T-cell (primary cell): ENCODE data around the gene KRTAP17-1. TPM values are rescaled to one million over a fixed set of nuclear protein-coding genes. Genes with fewer than 3 reads are reported as not detected.
A peak's percentile ranks its signal among the peaks of the same experiment; 100 is the strongest.

Experiments used
- ATAC-seq, 4 experiments: fragments of 200-7000 bp in 3 of 4; fragments of 150-1000 bp in 1 of 4; cut with Tn5 transposase; replicated peaks in 1 of 4; 1 replicate in 3 of 4; 2 replicates in 1 of 4; pipeline ENCODE4 v1.10.0; 2021; ENCODE audit warnings: moderate library complexity in 3 of 4, mild to moderate bottlenecking in 2 of 4, moderate number of reproducible peaks in 1 of 4
- CTCF ChIA-PET, 2 donors: fragments of 300-600 bp; sonication (Branson Sonifier 250); formaldehyde crosslinking; loops; one replicate each; lab custom pipeline; 2022; ENCODE audit warnings: antibody characterized with exemption in 2 of 2; lab: Charles Lee
- POLR2A ChIA-PET, 2 donors: fragments of 300-600 bp; sonication (Branson Sonifier 250); formaldehyde crosslinking; loops; one replicate each; lab custom pipeline; 2022; ENCODE audit warnings: antibody characterized with exemption in 2 of 2; lab: Charles Lee
- DNase-seq, 35 experiments: peaks; one replicate each; pipeline versions ENCODE4 v3.0.0 to v3.0.0-alpha.2; 2013 to 2023
- H3K27ac ChIP-seq: one replicate; pipeline ENCODE4 v1.5.1; 2013; ENCODE audit warnings: low read length
- H3K27me3 ChIP-seq, 2 experiments: replicated peaks in 1 of 2; 1 replicate in 1 of 2; 2 replicates in 1 of 2; pipeline versions ENCODE4 v1.6.1 to v1.7.0; 2013; ENCODE audit warnings: low read length in 1 of 2, mixed read lengths in 1 of 2; ENCODE audit not compliant: control insufficient read depth in 2 of 2, insufficient read depth in 2 of 2; ENCODE audit errors: extremely low read depth in 1 of 2
- H3K36me3 ChIP-seq, 2 donors: 1 replicate in 1 of 2; 2 replicates in 1 of 2; pipeline versions ENCODE4 v1.6.1 to v1.7.0; 2013; ENCODE audit warnings: low read length in 1 of 2; ENCODE audit not compliant: control insufficient read depth in 2 of 2, insufficient read depth in 1 of 2; ENCODE audit errors: extremely low read depth in 1 of 2
- H3K4me1 ChIP-seq, 2 experiments: 1 replicate in 1 of 2; 2 replicates in 1 of 2; pipeline versions ENCODE4 v1.6.1 to v1.7.0; 2013; ENCODE audit warnings: low read length in 2 of 2, mixed read lengths in 1 of 2; ENCODE audit not compliant: insufficient read depth in 2 of 2, control insufficient read depth in 1 of 2; ENCODE audit errors: extremely low read depth in 1 of 2
- H3K4me3 ChIP-seq, 2 donors: 1 replicate in 1 of 2; 2 replicates in 1 of 2; pipeline versions ENCODE4 v1.5.1 to v1.7.0; 2013; ENCODE audit warnings: mild to moderate bottlenecking in 2 of 2, low read length in 1 of 2, moderate library complexity in 1 of 2; ENCODE audit not compliant: control insufficient read depth in 1 of 2; ENCODE audit errors: extremely low read depth in 1 of 2
- H3K9me3 ChIP-seq: 2 replicates; pipeline ENCODE4 v1.7.0; 2013
- H3K27ac Mint-ChIP-seq, 2 donors: one replicate each; pipeline ENCODE4 v1.8.0; 2020 to 2021; ENCODE audit warnings: mild to moderate bottlenecking in 2 of 2, mixed read lengths in 2 of 2
- H3K27me3 Mint-ChIP-seq, 2 donors: one replicate each; pipeline ENCODE4 v1.8.0; 2021 to 2022; ENCODE audit warnings: mixed read lengths in 2 of 2
- H3K36me3 Mint-ChIP-seq: one replicate; pipeline ENCODE4 v1.8.0; 2021; ENCODE audit warnings: mixed read lengths
- H3K4me1 Mint-ChIP-seq, 3 donors: one replicate each; pipeline ENCODE4 v1.8.0; 2020 to 2022; ENCODE audit warnings: mixed read lengths in 3 of 3, mild to moderate bottlenecking in 1 of 3
- H3K4me3 Mint-ChIP-seq, 3 donors: one replicate each; pipeline ENCODE4 v1.8.0; 2020 to 2022; ENCODE audit warnings: mild to moderate bottlenecking in 3 of 3, mixed read lengths in 3 of 3, moderate library complexity in 3 of 3
- H3K9me3 Mint-ChIP-seq, 3 donors: one replicate each; pipeline ENCODE4 v1.8.0; 2020 to 2022; ENCODE audit warnings: mixed read lengths in 3 of 3
- WGBS: methylation state at CpG from one replicate; pipeline ENCODE4 v1.1.5; 2013; ENCODE audit warnings: missing lambda C conversion rate; ENCODE audit not compliant: insufficient coverage; 5-methylcytosine and 5-hydroxymethylcytosine counted together
- total RNA-seq, 35 experiments: library from RNA in 6 of 35; stranded (reverse) in 6 of 35; fragments of 120-200 nt in 1 of 35; gene quantifications; one replicate each; pipeline versions ENCODE4 v1.2.1 to v1.2.4 and lab custom pipeline; 2013 to 2026

KRTAP17-1 gene
- total RNA-seq, 5 donors from 2014 or later (not counting 1 experiment from before 2014, with no cell fraction given): not detected

GRCh38 chr17:41324180-41325075, 8.9 kb upstream of the KRTAP17-1 start:
- Mint-ChIP-seq H3K27ac (peak overlapping the region; percentile 34 to 74), H3K4me1 (peaks cover 37 to 69% (median 63%) of the 10 kb centered on the region in 3 donors), H3K36me3 (peaks cover 6% of the 10 kb centered on the region), H3K27me3 (no peaks in the 10 kb centered on the region), H3K9me3 (peaks cover 7 to 9% (median 8%) of the 10 kb centered on the region in 3 donors), H3K4me3 (no peak overlapping the region)
- peaks cover 2 to 73% of the 10 kb centered on the region in 2 experiments for H3K4me1 ChIP-seq
- peak in 2 of 4 experiments; percentile 28 for ATAC-seq
- no peaks in the 10 kb centered on the region for H3K36me3 ChIP-seq
- no peak overlapping the region for H3K27ac ChIP-seq
- no peaks in the 10 kb centered on the region for H3K9me3 ChIP-seq
- ChIA-PET CTCF (interaction anchor here (0.6 to 0.9 kb wide), 2 partner anchors 338 to 422 kb away, joined by 3 read pairs; no protein-coding TSS in a partner anchor), POLR2A (no interaction called here)
- peaks cover 0 to 2% of the 10 kb centered on the region in 2 experiments for H3K27me3 ChIP-seq
- 78% methylated on average over 16 of the region's 16 CpGs for WGBS
- DNase-seq: peak in 1 of 35 experiments; percentile 51
- no peak overlapping the region for H3K4me3 ChIP-seq

GRCh38 chr17:41322903-41323895, 7.7 kb upstream of the KRTAP17-1 start:
- Mint-ChIP-seq H3K27me3 (no peaks in the 10 kb centered on the region), H3K4me3 (no peak overlapping the region), H3K4me1 (peaks cover 32 to 61% (median 56%) of the 10 kb centered on the region in 3 donors), H3K27ac (peak overlapping the region; percentile 72 to 81), H3K36me3 (peaks cover 7% of the 10 kb centered on the region), H3K9me3 (peaks cover 8 to 13% (median 9%) of the 10 kb centered on the region in 3 donors)
- no peaks in the 10 kb centered on the region for H3K9me3 ChIP-seq
- CTCF ChIA-PET: interaction anchor here (0.6 to 2.1 kb wide), 21 partner anchors 13 to 466 kb away, joined by 3 to 21 read pairs (median 4); partner anchors contain the start of gene KRTAP16-1 (in 1 of the 2)
- no peak overlapping the region for H3K4me3 ChIP-seq
- peaks cover 0 to 2% of the 10 kb centered on the region in 2 experiments for H3K27me3 ChIP-seq
- ATAC-seq (no peak), DNase-seq (no peak)
- H3K4me1 ChIP-seq: peaks cover 2 to 61% of the 10 kb centered on the region in 2 experiments
- H3K36me3 ChIP-seq: no peaks in the 10 kb centered on the region
- WGBS: 98% methylated on average over 6 of the region's 11 CpGs
- POLR2A ChIA-PET: interaction anchor here in 1 of 2 donors (0.5 to 1.4 kb wide), 2 partner anchors 15 to 342 kb away, joined by 3 to 4 read pairs; no protein-coding TSS in a partner anchor
- no peak overlapping the region for H3K27ac ChIP-seq

GRCh38 chr17:41322094-41322902, 6.8 kb upstream of the KRTAP17-1 start:
- ATAC-seq (peak; percentile 70 to 80 (median 75)), DNase-seq (peak in 3 of 35 experiments; percentile 32 to 73 (median 42))
- Mint-ChIP-seq H3K4me3 (no peak overlapping the region), H3K36me3 (peaks cover 7% of the 10 kb centered on the region), H3K27me3 (no peaks in the 10 kb centered on the region), H3K4me1 (peaks cover 30 to 56% (median 52%) of the 10 kb centered on the region in 3 donors), H3K27ac (peak overlapping the region; percentile 72 to 81), H3K9me3 (peaks cover 8 to 13% (median 9%) of the 10 kb centered on the region in 3 donors)
- CTCF ChIA-PET: interaction anchor here (0.6 to 2.1 kb wide), 22 partner anchors 9 to 465 kb away, joined by 3 to 21 read pairs (median 4); partner anchors contain the start of gene KRTAP16-1 (in 1 of the 2)
- WGBS: 0% methylated on average over 1 of the region's 5 CpGs
- Histone ChIP-seq H3K27ac (no peak overlapping the region), H3K36me3 (no peaks in the 10 kb centered on the region), H3K4me3 (no peak overlapping the region), H3K27me3 (no peaks in the 10 kb centered on the region), H3K9me3 (no peaks in the 10 kb centered on the region), H3K4me1 (peaks cover 2 to 52% of the 10 kb centered on the region in 2 experiments)
- POLR2A ChIA-PET: interaction anchor here (0.5 to 1.4 kb wide), 5 partner anchors 14 to 1120 kb away, joined by 3 to 4 read pairs (median 4); partner anchors contain the start of gene KRTAP16-1 (in 1 of the 2)

DNA sequence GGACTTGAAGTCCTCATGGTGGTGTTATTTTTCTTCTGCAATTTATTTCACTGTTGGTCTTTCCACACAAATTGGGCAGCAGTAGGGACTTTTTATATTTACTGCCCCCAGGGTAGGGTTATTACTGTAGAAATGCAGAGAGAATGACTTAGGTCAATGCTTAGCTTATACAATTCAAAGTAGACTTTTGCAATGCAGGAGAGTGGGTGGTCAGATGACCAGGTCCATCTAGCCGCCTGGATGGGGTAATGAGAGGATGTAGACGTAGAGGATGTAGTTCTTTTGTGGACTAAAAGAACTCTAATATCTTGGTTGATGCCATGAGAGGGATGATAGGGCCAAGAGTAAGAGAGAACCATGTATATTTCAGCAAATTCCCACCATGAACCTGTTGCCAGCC, 2.7 kb upstream of the KRTAP17-1 start:
- Mint-ChIP-seq H3K36me3 (peaks cover 7% of the 10 kb centered on the region), H3K27me3 (no peaks in the 10 kb centered on the region), H3K9me3 (peaks cover 8 to 13% (median 9%) of the 10 kb centered on the region in 3 donors), H3K4me3 (no peak overlapping the region), H3K4me1 (peaks cover 10 to 20% (median 16%) of the 10 kb centered on the region in 3 donors), H3K27ac (no peak overlapping the region)
- H3K9me3 ChIP-seq: no peaks in the 10 kb centered on the region
- ATAC-seq (no peak), DNase-seq (no peak)
- no CpG with 5 or more reads among the region's 2 CpGs for WGBS
- H3K36me3 ChIP-seq: no peaks in the 10 kb centered on the region
- H3K27me3 ChIP-seq: peaks cover 0 to 7% of the 10 kb centered on the region in 2 experiments
- POLR2A ChIA-PET: no interaction called here
- CTCF ChIA-PET: no interaction called here
- peaks cover 2 to 12% of the 10 kb centered on the region in 2 experiments for H3K4me1 ChIP-seq
- H3K4me3 ChIP-seq: no peak overlapping the region
- H3K27ac ChIP-seq: no peak overlapping the region

DNA sequence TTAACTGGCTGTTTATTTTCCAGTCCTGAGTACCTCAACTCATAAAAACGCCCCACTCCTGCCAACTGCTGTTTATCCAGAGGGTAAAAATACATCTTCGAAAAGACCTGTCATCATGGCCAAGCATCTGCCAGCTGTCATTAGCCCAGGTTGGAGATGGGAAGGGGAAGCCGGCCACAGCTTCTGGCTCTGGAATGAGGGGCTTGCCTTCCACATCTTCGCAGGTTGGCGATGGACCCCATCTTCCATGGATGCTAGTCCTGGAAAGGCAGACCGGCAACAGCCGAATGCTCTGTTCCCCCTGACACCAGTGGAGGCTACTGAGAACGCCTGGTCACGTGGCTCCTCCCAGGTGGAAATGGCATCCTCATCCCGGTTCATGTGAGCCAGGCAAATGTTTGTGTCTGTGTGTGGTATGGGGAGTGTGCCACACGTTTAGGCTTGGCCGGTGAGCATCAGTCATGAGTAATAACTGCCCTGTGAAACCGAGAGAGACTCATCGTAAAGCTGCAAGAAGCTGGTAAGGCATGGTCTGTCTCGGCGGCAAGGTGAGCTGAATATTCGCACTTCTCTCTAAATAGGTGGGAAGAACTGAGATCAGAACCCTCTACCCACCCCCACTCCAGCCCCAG, 420 bp upstream of the KRTAP17-1 start:
- Histone ChIP-seq H3K9me3 (no peaks in the 10 kb centered on the region), H3K4me1 (peaks cover 0 to 6% of the 10 kb centered on the region in 2 experiments), H3K36me3 (no peaks in the 10 kb centered on the region), H3K27me3 (peaks cover 0 to 7% of the 10 kb centered on the region in 2 experiments), H3K4me3 (no peak overlapping the region), H3K27ac (no peak overlapping the region)
- no peak overlapping the region for H3K27ac Mint-ChIP-seq
- no peaks in the 10 kb centered on the region for H3K27me3 Mint-ChIP-seq
- 91% methylated on average over 8 of the region's 17 CpGs for WGBS
- POLR2A ChIA-PET: no interaction called here
- DNase-seq: no peak
- H3K4me1 Mint-ChIP-seq: peaks cover 11 to 16% (median 12%) of the 10 kb centered on the region in 3 donors
- CTCF ChIA-PET: interaction anchor here in 1 of 2 donors (0.7 kb wide), 1 partner anchor 98 kb away, joined by 4 read pairs; no protein-coding TSS in a partner anchor
- H3K36me3 Mint-ChIP-seq: peaks cover 11% of the 10 kb centered on the region
- H3K9me3 Mint-ChIP-seq: peaks cover 8 to 13% (median 9%) of the 10 kb centered on the region in 3 donors
- ATAC-seq: no peak
- no peak overlapping the region for H3K4me3 Mint-ChIP-seq
